Medulla oblongata (tissue), 1 donor: ENCODE measurements around the gene SRGAP1.
"Not testable (repeated sequence)": the region's sequence is repeated elsewhere in the genome, so short reads cannot be mapped to it uniquely, and the experiment has no call there.

Experiments
- DNase-seq: peaks from one replicate; pipeline ENCODE4 v3.0.0-alpha.2; 2015; ENCODE audit errors: extremely low spot score

The SRGAP1 gene

GRCh38 chr12:63869656-63870055 is 25.2 kb downstream of the SRGAP1 start:
- no peak for DNase-seq

DNA sequence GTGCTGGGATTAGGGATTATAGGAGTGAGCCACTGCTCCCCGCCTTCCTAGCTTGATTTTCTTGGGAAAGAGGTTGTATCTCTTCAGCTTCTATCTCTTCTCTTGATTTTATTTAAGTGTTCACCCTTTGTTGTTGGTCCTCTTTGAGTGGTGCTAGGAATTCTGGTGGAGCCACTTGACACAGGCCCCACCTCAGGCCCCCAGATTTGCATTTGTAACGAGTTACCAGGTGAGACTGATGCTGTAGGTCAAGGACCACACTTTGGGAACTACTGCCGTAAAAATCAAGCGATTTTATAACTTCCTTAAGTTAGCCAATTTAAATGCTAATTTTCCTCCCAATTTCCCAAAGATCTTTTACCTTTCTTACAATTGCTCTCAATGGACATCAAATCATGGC is 26.3 kb downstream of the SRGAP1 start:
- DNase-seq: no peak

DNA sequence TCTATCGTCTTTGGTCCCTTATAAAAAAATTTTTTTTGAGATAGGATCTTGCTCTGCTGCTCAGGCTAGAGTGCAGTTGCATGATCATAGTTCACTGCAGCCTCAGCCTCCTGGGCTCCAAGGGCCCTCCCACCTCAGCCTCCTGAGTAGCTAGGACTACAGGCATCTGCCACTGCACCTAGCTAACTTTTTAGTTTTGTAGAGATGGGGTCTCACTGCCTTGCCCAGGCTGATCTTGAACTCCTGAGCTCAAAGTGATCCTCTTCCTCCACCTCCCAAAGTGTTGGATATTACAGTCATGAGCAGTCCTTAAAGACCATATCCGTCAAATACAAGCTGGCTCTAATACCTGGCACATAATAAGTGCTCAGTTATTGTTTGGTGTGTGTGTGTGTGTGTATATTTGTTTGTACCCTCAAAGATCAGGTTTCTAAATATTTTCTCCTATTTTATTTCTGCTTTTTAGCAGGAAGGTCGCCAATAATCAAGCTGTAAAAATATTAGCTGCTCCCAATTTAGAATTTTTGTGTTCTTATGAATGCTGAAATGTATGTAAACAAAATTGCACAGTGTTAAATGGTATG is 30.5 kb downstream of the SRGAP1 start:
- DNase-seq: no peak

DNA sequence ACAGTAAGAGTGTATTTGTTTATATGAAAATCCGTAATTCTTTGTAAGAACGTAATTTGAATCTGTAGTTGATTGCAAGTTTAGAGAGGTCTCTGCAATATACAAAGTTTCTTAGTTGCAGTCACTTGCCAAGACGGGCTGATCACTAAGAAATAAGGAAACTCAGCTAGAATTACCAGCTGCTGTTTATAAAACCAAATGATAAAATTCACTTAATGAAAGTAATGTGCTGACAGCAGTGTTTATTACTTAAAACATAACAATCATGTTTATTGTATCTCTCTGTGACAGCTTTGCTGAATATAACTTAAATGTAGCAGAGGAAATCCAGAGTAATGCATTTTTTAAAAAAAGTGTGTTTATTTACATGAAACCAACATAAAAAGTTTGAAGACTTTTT is 31.2 kb downstream of the SRGAP1 start:
- DNase-seq: no peak

- DNase-seq: no peak
These were observed 32.5 kb downstream of the SRGAP1 start for GRCh38 chr12:63876980-63877379.

GRCh38 chr12:63877693-63878092 is 33.2 kb downstream of the SRGAP1 start:
- DNase-seq: no peak

DNA sequence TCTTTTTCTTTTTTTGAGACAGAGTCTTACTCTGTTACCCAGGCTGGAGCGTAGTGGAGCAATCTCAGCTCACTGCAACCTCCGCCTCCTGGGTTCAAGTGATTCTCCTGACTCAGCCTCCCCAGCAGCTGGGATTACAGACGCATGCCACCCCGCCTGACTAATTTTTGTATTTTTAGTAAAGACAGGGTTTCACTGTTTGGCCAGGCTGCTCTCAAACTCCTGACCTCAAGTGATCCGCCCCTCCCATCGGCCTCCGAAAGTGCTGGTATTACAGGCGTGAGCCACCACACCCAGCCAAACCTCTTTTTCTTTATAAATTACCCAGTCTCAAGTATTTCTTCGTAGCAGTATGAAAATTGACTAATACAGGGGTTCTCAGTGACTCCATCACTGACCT is 35.7 kb downstream of the SRGAP1 start:
- not testable (repeated sequence) for DNase-seq

DNA sequence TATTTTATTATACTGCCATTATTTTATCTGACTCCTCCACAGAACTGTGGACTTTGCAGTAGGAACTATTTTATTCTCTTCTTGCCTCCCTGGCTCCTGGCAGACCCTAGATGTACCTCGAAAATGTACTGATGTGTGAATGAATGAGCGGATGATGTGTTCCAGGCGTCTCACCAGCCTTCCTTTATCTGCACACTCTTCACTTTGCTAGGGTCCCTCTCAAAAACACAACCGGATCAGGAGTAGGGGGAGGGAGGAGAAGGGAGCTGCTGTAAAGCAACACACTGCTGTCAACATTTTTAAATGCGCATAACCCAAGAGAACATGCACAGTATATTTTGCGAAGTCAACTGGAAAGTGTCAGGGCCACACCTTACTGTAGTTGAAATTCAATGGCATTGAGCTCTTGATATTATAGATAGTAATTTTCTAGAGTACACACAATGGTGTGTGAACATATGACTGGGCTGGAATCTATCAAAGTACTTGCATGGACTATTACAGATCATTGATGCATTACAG is 36.3 kb downstream of the SRGAP1 start:
- DNase-seq: no peak

GRCh38 chr12:63882844-63883243 is 38.3 kb downstream of the SRGAP1 start:
- DNase-seq: peak; percentile 29

DNA sequence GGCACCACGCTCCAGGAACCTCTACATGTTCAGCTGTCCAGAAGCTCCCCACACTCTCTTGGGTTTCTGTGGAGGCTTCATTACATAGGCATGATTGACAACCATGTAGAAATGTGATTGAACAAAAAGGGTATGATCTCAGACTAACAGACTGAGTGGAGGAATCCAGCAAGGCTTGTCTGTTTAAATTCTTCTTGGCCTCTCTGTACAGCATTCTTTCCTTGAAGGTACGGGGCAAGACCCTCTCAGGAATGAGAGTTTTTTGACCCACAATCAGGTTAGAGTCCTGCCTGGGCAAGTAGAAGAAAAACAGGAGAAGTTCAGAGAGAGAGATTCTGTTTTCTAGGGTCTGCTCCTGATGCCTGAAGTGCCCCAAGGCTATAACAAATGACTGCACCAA is 40.9 kb downstream of the SRGAP1 start:
- no peak for DNase-seq

GRCh38 chr12:63888908-63889635 is 44.6 kb downstream of the SRGAP1 start:
- DNase-seq: no peak

GRCh38 chr12:63889721-63890509 is 45.4 kb downstream of the SRGAP1 start:
- no peak for DNase-seq

DNA sequence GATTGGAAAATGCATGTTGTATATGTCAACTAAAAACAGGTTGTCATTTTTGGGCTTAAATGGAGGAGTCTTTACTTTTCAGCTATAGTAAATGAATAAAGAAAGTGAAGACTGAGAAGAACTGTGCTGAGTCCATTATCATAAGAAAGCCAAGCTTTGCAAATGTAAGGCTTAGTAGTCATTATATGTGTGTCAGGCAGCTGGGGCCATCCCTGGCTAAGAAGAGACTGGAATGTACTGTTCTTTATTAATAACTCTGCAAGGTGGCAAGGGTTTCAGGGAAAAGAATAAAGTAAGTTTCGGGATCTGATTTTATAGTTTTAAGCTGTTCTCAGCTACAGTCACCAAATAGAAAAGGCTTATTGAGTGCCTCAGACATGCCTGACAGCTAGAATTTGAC is 48.7 kb downstream of the SRGAP1 start:
- DNase-seq: no peak

- no peak for DNase-seq
These were observed 49.6 kb downstream of the SRGAP1 start for GRCh38 chr12:63894132-63894531.

- no peak for DNase-seq
These were observed 51.3 kb downstream of the SRGAP1 start for GRCh38 chr12:63895841-63896240.

- no peak for DNase-seq
These were observed 53.4 kb downstream of the SRGAP1 start for GRCh38 chr12:63897931-63898330.

GRCh38 chr12:63898764-63899337 is 54.4 kb downstream of the SRGAP1 start:
- DNase-seq: no peak

DNA sequence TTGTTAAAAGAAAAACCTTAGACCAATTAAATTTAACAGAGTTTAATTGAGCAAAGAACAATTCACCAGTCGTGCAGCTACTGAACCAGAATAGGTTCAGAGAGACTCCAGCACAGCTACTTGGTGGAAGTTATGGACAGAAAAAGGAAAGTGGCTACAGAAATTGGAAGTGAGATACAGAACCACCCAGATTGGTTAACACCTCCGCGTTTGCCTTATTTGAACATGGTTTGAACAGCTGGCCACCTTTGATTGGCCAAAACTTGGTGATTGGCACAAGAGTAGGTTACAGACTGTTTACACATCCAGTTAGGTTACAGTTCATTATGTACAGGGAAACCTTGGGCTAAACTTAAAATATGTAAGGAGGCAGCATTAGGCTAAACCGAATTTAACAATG is 54.9 kb downstream of the SRGAP1 start:
- no peak for DNase-seq

- no peak for DNase-seq
These were observed 56.7 kb downstream of the SRGAP1 start for GRCh38 chr12:63900922-63901793.

- DNase-seq: no peak
These were observed 60.2 kb downstream of the SRGAP1 start for GRCh38 chr12:63904653-63905052.

DNA sequence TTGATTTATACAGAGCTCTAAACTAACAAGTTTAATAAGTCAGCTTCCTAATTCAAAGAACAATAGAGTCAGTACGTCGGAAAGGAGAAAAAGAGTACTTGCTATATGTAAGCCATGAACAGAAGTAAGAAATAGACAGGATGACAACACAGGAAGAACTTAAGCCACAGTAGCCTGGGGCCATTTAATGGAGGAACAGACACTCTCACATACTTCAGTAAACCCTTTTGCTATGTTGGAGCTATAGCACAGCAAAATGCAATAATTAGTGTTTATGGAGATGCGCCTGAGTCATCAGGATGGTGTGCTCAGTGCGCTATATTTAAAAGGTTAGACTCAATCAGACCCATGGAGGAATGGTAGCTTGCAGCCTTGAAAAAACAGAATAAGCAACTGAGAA is 61.0 kb downstream of the SRGAP1 start:
- DNase-seq: no peak
